GM19193 (cell line): ENCODE results near the gene TMEM79.

ENCODE experiments used
- POLR2A ChIP-seq: IDR thresholded peaks from 4 replicates; pipeline ENCODE4 v1.6.1; 2011; ENCODE audit not compliant: insufficient read depth, insufficient read length; ENCODE audit errors: extremely low read depth

The TMEM79 gene

GRCh38 chr1:156316909-156317308, 32.8 kb downstream of the TMEM79 start:
- no peak for TF ChIP-seq POLR2A

- no peak for TF ChIP-seq POLR2A
Measured at GRCh38 chr1:156319664-156320063, 35.5 kb downstream of the TMEM79 start.

- TF ChIP-seq POLR2A: no peak
Measured at GRCh38 chr1:156320560-156320959, 36.4 kb downstream of the TMEM79 start.

GRCh38 chr1:156336242-156336641, 52.1 kb downstream of the TMEM79 start:
- no peak for TF ChIP-seq POLR2A

- no peak for TF ChIP-seq POLR2A
Measured at GRCh38 chr1:156337052-156337887, 53.1 kb downstream of the TMEM79 start.

- no peak for TF ChIP-seq POLR2A
Measured at GRCh38 chr1:156337888-156338179, 53.7 kb downstream of the TMEM79 start.

GRCh38 chr1:156338180-156338976, 54.3 kb downstream of the TMEM79 start, which contains the start of the genes CCT3 and TSACC:
TSS of gene CCT3 (minus strand) at chr1:156338292. CDS start at chr1:156338184, 108 bp downstream.
TSS of gene TSACC (plus strand) at chr1:156338526. CDS start at chr1:156339758, 1,232 bp downstream.
- peak; percentile 93 for TF ChIP-seq POLR2A
